Activated CD8-positive, alpha-beta memory T cell treated with anti-CD3 and anti-CD28 coated beads, Interleukin-2, amount 50 U/mL, for 24 hours (primary cell): ENCODE results near the gene ETS1.

Source experiments
- DNase-seq: peaks from one replicate; pipeline ENCODE4 v3.0.0-alpha.2; 2020; ENCODE audit errors: extremely low read depth

The ETS1 gene

GRCh38 chr11:128428935-128429334 is 158.4 kb downstream of the ETS1 start:
- no peak for DNase-seq

- no peak for DNase-seq
Observed at GRCh38 chr11:128424851-128425285, 162.5 kb downstream of the ETS1 start.

GRCh38 chr11:128424271-128424711 is 163.1 kb downstream of the ETS1 start:
- no peak for DNase-seq

- peak; percentile 79 for DNase-seq
Observed at GRCh38 chr11:128422576-128423370, 164.6 kb downstream of the ETS1 start.

- DNase-seq, result no peak
Observed at GRCh38 chr11:128421577-128422330, 165.6 kb downstream of the ETS1 start.

DNA sequence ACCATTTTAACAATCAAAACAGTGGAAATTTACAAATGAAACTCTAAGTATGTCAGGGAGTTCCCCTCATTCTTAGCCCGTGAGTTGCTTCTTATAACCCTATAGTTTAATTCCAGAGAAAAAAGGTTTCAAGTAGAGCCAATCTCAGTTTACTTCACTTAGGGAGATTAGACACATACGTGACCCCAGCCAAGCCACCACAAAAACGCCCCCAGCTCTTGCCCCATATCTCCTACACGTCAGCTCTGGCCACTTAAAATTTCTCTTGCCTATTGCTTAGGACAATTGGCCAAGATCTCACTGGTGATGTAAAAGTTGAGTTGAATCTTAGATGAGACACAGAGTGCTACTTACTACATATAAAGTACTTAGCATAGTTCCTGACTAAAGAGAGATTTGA is 166.4 kb downstream of the ETS1 start:
- DNase-seq, result no peak

DNA sequence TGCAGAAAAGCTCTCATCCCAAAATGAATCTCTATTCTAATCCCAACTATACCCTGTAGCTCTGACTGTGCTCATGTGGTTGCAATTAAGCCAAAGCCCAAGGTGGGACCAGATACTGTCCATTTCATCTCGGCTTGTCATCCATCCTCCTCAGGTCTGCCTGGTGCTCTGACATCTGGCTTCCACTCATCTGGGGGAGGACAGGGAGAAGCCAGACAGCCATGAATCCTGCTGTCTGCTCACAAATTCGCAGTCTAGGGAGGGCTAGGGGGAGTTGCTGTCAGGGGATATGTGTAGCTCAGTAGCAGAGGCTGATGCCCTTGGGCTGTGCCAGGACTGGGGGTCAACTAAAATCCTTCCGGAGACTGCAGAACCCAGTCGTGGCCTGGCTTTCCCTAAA is 167.1 kb downstream of the ETS1 start:
- DNase-seq, result no peak

- DNase-seq, result no peak
Observed at GRCh38 chr11:128419012-128419767, 168.2 kb downstream of the ETS1 start.

DNA sequence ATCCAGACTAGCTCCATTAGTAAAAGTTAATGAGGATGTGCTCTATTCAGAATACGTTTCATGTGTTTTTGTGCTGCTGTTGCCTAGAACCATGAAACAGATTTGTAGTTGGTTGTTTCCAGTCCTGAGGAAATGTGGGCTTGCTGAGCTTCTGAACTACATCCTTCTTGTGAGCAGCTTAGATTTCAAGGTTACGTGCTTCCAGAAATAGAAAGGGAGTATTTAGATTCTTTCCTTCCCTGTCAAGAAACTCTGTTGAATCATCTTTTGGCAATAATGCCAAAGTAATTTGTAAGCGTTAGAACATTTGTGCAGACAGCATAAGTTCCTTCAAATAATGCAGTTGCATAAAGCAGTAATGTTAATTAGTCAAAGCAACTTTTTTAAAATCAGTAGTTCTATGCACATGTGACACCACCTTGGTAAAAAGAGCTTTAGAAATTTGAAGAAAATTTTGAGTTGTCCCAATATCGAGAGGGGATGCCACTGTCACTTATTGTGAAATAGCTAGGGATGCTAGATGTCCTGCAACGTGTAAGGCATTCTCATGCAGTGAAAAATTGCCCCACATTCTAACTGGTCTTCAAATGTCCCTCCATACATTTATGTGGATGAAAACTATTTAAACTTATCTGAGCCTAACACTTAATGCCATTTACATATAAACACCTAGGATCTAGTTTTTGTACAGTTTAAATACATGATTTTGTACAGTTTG is 169.6 kb downstream of the ETS1 start:
- no peak for DNase-seq

DNA sequence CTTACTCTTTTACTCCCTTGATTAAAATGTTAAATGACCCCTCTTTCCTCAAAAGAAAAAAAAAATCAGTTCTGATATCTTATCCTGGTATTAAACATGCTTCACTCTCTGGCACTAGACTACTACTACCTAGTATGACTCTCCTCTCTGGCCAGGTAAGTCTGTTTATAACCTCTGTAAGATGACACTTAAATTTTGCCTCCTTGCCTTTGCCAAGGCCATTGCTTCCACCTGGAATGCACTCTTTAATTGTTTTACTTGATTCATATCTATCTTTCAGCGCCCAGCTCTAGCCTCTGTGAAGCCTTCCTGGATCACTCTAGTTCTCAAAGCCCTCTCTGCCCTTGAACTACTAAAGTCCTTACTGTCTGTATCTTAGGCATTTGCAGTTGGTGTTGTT is 170.4 kb downstream of the ETS1 start:
- DNase-seq, result no peak

- DNase-seq, result no peak
Observed at GRCh38 chr11:128415539-128415938, 171.8 kb downstream of the ETS1 start.

- DNase-seq, result no peak
Observed at GRCh38 chr11:128412847-128413791, 174.2 kb downstream of the ETS1 start.

- DNase-seq, result no peak
Observed at GRCh38 chr11:128411812-128412211, 175.5 kb downstream of the ETS1 start.

DNA sequence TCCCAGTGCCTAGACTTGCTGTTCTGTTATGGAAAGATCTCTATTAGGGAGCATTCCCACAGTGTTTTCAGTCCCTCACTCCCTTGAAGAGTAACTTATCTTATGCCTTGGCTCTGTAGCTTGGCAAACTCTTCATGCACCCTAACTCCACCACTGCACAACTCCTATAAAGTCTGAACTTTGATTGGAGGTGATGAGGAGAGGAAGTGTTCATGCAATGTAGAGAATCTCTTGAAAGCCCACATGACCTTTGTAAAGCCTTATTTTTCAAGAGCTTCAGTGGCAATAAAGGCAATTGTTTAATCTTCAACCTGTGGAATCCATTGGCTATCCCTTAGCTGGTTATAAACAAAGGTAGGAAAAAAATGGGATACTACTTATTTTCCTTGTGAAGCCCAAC is 176.2 kb downstream of the ETS1 start:
- no peak for DNase-seq

- DNase-seq, result no peak
Observed at GRCh38 chr11:128409476-128409875, 177.9 kb downstream of the ETS1 start.
